ENCODE measurements around the gene MOB3A.

MOB3A gene

GRCh38 chr19:2108251-2109016 lies 12.3 kb upstream of the MOB3A start:
- TF ChIP-seq CTCF (IDR thresholded peaks at IDR 0.05; ENCODE audit: unreplicated experiment in 3 of 3) = no peak
- Mint-ChIP-seq H3K4me1 (no peaks in the 10 kb centered on the region), H3K27ac (no peak overlapping the region), H3K9me3 (no peaks in the 10 kb centered on the region), H3K36me3 (ENCODE audit: low read depth) (peaks cover 56% of the 10 kb centered on the region), H3K4me3 (no peak overlapping the region), H3K27me3 (ENCODE audit: low read depth) (no peaks in the 10 kb centered on the region)

DNA sequence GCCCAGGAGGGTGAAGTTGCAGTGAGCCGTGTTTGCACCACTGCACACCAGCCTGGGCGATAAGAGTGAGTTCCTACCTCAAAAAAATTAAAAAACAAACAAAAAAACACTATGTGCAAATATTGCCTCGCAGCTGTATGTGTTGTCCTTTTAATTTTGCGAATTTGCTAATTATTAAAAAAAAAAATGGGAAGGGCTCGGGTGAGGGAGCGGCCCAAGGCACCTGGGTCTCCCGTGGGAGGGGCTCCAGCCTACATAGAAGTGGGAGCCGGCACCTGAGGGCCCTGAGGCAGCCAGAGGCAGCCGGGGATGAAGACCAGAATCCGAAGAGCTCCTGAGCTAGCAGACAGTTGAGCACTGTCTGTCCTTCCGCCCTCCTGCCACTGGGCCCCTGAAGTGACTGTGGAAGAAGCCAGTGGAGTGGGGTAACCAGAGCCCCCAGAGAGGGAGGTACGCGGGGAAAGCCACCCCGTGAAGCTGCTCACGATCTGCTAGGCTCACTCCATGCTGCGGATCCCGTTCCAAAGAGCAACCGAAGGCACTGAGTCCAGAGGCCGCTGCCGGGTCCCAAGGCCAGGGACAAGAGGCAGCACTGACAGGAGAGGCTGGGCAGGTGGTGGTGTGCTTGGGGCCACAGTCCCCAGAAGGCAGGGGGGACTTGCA lies 7.0 kb upstream of the MOB3A start:
- Mint-ChIP-seq H3K36me3 (ENCODE audit: low read depth) (peaks cover 60% of the 10 kb centered on the region), H3K4me1 (no peaks in the 10 kb centered on the region), H3K27me3 (ENCODE audit: low read depth) (no peaks in the 10 kb centered on the region), H3K9me3 (no peaks in the 10 kb centered on the region), H3K27ac (no peak overlapping the region), H3K4me3 (no peak overlapping the region)
- no peak for TF ChIP-seq CTCF (IDR thresholded peaks at IDR 0.05; ENCODE audit: unreplicated experiment in 3 of 3)

GRCh38 chr19:2101417-2102335 lies 5.5 kb upstream of the MOB3A start:
- Mint-ChIP-seq H3K4me3 (no peak overlapping the region), H3K27ac (no peak overlapping the region), H3K9me3 (no peaks in the 10 kb centered on the region), H3K4me1 (peaks cover 4% of the 10 kb centered on the region), H3K27me3 (ENCODE audit: low read depth) (no peaks in the 10 kb centered on the region), H3K36me3 (ENCODE audit: low read depth) (peaks cover 47% of the 10 kb centered on the region)
- no peak for TF ChIP-seq CTCF (IDR thresholded peaks at IDR 0.05; ENCODE audit: unreplicated experiment in 3 of 3)

GRCh38 chr19:2100719-2101061 lies 4.6 kb upstream of the MOB3A start:
- Mint-ChIP-seq H3K9me3 (no peaks in the 10 kb centered on the region), H3K27me3 (ENCODE audit: low read depth) (no peaks in the 10 kb centered on the region), H3K4me1 (peaks cover 4% of the 10 kb centered on the region), H3K27ac (no peak overlapping the region), H3K4me3 (no peak overlapping the region), H3K36me3 (ENCODE audit: low read depth) (peaks cover 37% of the 10 kb centered on the region)
- no peak for TF ChIP-seq CTCF (IDR thresholded peaks at IDR 0.05; ENCODE audit: unreplicated experiment in 3 of 3)

DNA sequence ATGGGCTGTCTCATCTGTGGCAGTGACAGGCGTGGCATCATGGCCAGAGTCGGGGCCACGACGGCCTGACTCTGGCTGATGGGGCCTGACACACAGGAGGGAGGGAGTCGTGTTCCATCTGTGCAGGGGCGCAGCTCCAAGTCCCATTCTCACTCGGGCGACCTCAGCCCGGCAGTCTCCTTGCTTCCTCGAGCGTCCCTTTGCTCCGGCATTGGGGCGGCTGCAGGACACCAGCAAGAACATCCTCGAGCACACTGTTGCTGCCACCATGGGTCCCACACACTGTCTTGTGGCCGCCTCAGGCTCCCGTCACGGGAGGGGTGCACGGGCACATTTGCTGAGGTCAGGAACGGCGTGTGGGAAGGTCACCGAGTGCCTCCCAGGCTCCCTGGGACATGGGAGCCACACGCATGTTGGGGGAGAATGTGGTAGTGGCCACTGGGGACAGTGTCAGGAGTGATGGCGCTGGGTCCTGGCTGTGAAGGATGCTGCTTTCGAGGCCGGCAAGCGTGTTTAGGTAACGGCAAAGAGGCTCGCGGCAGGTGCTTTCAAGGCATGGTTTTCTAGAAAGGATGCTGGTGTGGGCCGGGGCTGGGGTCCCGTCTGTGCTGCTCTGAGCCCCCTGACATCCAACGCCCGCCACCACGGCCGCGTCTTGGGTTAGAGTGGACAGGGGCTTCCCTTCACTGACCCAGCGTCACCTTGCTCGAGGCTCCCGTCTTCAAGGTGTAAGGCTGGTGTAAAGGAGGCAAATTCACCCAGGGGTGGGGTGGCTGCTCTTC lies 4.0 kb upstream of the MOB3A start:
- H3K27me3 Mint-ChIP-seq (ENCODE audit: low read depth) = no peaks in the 10 kb centered on the region
- peaks cover 4% of the 10 kb centered on the region for H3K4me1 Mint-ChIP-seq
- H3K27ac Mint-ChIP-seq = no peak overlapping the region
- no peak for TF ChIP-seq CTCF (IDR thresholded peaks at IDR 0.05; ENCODE audit: unreplicated experiment in 3 of 3)
- H3K36me3 Mint-ChIP-seq (ENCODE audit: low read depth) = peaks cover 31% of the 10 kb centered on the region
- H3K4me3 Mint-ChIP-seq = no peak overlapping the region
- no peaks in the 10 kb centered on the region for H3K9me3 Mint-ChIP-seq
